ENCODE results near the gene ALOX15B. TPM values are rescaled to one million over a fixed set of nuclear protein-coding genes. Genes with fewer than 3 reads are reported as not detected.

The ALOX15B gene
- total RNA-seq, 6 experiments from 2014 or later: 0.22 to 2.2 (median 0.72) TPM

DNA sequence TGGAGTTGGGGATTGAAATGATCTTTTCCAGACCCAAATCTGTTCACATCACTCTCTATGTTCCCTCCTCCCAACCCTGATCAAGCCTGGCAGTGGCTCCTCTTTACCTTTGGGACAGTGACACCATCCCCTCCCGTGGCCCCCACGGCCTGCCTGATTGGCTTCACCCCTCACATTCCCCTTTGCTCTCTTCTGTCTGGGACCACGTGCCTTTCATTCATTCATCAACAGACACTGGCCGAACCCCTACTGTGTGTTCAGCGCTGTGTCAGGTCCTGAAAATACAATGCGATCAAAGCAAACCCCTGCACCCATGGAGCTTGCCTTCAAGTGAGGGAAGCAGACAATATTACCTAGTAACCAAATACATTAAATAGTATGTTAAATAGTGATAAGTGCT is 50.9 kb downstream of the ALOX15B start:
- DNase-seq (no peak), ATAC-seq (no peak)
- intact Hi-C loops (cut with DNase I): no loop called here
- Histone ChIP-seq H3K9me3 (no peaks in the 10 kb centered on the region), H3K4me3 (no peak overlapping the region), H3K36me3 (no peaks in the 10 kb centered on the region), H3K4me1 (no peaks in the 10 kb centered on the region), H3K27me3 (no peaks in the 10 kb centered on the region), H3K27ac (no peak overlapping the region)
- no peak for TF ChIP-seq POLR2A (IDR thresholded peaks at IDR 0.05)
- TF ChIP-seq, protein P1, sequence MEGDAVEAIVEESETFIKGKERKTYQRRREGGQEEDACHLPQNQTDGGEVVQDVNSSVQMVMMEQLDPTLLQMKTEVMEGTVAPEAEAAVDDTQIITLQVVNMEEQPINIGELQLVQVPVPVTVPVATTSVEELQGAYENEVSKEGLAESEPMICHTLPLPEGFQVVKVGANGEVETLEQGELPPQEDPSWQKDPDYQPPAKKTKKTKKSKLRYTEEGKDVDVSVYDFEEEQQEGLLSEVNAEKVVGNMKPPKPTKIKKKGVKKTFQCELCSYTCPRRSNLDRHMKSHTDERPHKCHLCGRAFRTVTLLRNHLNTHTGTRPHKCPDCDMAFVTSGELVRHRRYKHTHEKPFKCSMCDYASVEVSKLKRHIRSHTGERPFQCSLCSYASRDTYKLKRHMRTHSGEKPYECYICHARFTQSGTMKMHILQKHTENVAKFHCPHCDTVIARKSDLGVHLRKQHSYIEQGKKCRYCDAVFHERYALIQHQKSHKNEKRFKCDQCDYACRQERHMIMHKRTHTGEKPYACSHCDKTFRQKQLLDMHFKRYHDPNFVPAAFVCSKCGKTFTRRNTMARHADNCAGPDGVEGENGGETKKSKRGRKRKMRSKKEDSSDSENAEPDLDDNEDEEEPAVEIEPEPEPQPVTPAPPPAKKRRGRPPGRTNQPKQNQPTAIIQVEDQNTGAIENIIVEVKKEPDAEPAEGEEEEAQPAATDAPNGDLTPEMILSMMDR (IDR thresholded peaks at IDR 0.05): no peak
- 53% methylated on average over 6 of the region's 6 CpGs for WGBS (ENCODE audit: insufficient coverage, low coverage, low lambda C conversion rate, missing lambda C conversion rate)

DNA sequence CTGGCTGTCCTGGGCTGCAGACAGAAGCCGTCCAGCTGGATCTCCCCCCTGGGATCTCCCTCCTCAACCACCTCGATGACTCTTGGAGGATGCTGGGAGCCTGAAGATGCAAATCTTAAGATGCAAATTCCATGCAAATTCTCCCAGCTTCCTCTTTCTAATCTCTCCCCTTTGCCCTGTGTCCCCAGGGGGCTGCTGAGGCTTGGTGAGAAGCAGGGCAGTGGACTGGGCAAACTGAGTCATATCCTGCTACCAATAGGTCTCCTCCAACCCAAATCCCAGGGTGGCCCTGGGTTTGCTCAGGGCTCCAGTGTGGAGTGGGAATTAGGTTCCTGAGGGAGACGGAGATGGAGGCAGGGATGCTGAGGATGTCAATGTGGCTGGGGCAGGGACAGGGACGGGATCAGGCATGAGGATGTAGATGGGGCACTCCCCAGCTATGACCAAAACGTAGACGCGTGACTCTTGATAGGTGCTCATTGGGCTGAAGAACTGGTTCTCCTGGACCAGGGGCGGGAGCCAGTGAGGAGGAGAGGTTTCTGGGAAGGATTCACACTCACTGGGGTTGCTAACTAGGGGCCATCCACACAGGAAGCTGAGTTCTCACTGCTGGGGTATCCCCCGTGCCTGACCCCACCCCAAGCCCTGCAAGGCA is 52.3 kb downstream of the ALOX15B start:
- intact Hi-C loops (cut with DNase I): no loop called here
- 37% methylated on average over 5 of the region's 9 CpGs for WGBS (ENCODE audit: insufficient coverage, low coverage, low lambda C conversion rate, missing lambda C conversion rate)
- H3K27me3 ChIP-seq: no peaks in the 10 kb centered on the region

DNA sequence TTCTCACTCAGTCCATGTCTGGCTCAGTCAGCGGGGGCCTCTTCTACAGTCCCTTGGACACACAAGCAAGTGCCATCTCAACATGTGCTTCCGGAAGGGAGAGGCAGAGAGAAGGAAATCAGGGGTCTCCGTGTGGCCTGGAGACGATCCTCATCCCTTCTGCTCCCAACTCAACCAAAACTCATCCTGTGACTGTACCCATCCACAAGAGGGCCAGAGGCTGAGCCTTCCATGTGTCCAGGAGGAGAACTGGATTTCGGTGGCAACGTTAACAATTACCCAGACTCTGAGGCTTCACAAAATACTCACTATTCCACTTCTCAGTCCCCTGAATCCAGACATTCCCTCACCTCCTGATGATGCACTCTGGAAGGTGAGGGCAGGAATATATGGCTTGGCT is 56.5 kb downstream of the ALOX15B start:
- ATAC-seq (no peak), DNase-seq (no peak)
- no peaks in the 10 kb centered on the region for H3K9me3 ChIP-seq
- H3K4me3 ChIP-seq: no peak overlapping the region
- TF ChIP-seq, protein P1 (IDR thresholded peaks at IDR 0.05): no peak
- H3K4me1 ChIP-seq: no peaks in the 10 kb centered on the region
- H3K27ac ChIP-seq: no peak overlapping the region
- WGBS (ENCODE audit: insufficient coverage, low coverage, low lambda C conversion rate, missing lambda C conversion rate): no CpG with 5 or more reads among the region's 6 CpGs
- H3K27me3 ChIP-seq: no peaks in the 10 kb centered on the region
- no peaks in the 10 kb centered on the region for H3K36me3 ChIP-seq
- intact Hi-C loops (cut with DNase I): loop anchor here in 1 of 2 donors (2.0 kb wide), 1 partner anchor 63 kb away; no protein-coding TSS in a partner anchor

More for the DNA sequence above, 52.3 kb downstream of the ALOX15B start:
- H3K4me1 ChIP-seq: no peaks in the 10 kb centered on the region
- no peak overlapping the region for H3K4me3 ChIP-seq
- no peak overlapping the region for H3K27ac ChIP-seq
- DNase-seq (no peak), ATAC-seq (no peak)
- no peak for TF ChIP-seq POLR2A (IDR thresholded peaks at IDR 0.05)
- TF ChIP-seq, protein P1 (IDR thresholded peaks at IDR 0.05): no peak
- H3K36me3 ChIP-seq: no peaks in the 10 kb centered on the region
- no peaks in the 10 kb centered on the region for H3K9me3 ChIP-seq

DNA sequence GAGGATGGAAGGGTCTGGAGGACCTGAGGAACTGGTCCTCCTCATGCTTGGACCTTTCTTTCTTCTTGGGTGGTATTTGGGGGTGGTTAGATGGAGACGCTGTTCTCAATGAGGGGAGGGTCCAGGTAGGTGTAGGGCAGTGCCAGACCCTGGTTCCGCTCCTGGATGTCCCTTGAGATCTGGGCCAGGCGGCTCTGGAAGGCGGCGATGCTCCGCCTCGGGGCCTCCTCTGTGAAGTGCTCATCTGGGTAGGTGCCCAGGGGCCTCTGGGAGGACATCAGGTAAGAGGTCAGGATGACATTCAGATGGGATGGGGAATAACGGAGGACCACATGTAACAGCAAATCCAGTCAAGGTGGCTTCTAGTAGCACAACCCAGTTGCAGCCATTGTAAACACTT is 57.7 kb downstream of the ALOX15B start:
- no peak for DNase-seq
- Histone ChIP-seq H3K4me3 (no peak overlapping the region), H3K27ac (no peak overlapping the region), H3K4me1 (no peaks in the 10 kb centered on the region), H3K36me3 (no peaks in the 10 kb centered on the region), H3K9me3 (no peaks in the 10 kb centered on the region), H3K27me3 (no peaks in the 10 kb centered on the region)
- ATAC-seq: no peak
- WGBS (ENCODE audit: insufficient coverage, low coverage, low lambda C conversion rate, missing lambda C conversion rate): no CpG with 5 or more reads among the region's 8 CpGs
- TF ChIP-seq POLR2A (IDR thresholded peaks at IDR 0.05): no peak
- TF ChIP-seq, protein P1 (IDR thresholded peaks at IDR 0.05): no peak
- intact Hi-C loops (cut with DNase I): no loop called here

Small RNAs within 50 kb of the gene (microRNA-seq; reads per million reads assigned to microRNA genes)
- gene MIR4314: 0 reads per million in 2 donors

Small RNAs within 50 kb of the gene (small RNA-seq; reads per million reads assigned to genes)
- 0 reads per million in 2 experiments for gene MIR4314

Other genes starting within 250 kb of the ALOX15B start
- 10 to 100 TPM in 4 of 6 experiments, 1 to 10 TPM in 2; 6.1 to 12.8 (median 10.9) TPM for gene KDM6B, start 204.8 kb upstream of the ALOX15B start, total RNA-seq
- 1 to 10 TPM in 4 of 6 experiments, under 1 TPM in 2; 0.74 to 2.4 (median 1.2) TPM for gene TMEM88, start 184.0 kb upstream of the ALOX15B start, total RNA-seq
- 10 to 100 TPM; 27.2 to 43.0 (median 30.8) TPM for gene NAA38, start 181.5 kb upstream of the ALOX15B start, total RNA-seq
- gene CYB5D1, start 181.1 kb upstream of the ALOX15B start, total RNA-seq: 10 to 100 TPM in 1 of 6 experiments, 1 to 10 TPM in 5; 6.0 to 11.7 (median 7.4) TPM
- 1 to 10 TPM; 3.2 to 7.2 (median 5.1) TPM for gene CHD3, start 150.3 kb upstream of the ALOX15B start, total RNA-seq
- gene RNF227, start 122.8 kb upstream of the ALOX15B start, total RNA-seq: under 1 TPM; 0.18 to 0.70 (median 0.46) TPM
- gene KCNAB3, start 109.2 kb upstream of the ALOX15B start, total RNA-seq: 1 to 10 TPM in 3 of 6 experiments, under 1 TPM in 2, not detected in 1; 0.61 to 2.9 (median 1.0) TPM
- gene TRAPPC1, start 107.1 kb upstream of the ALOX15B start, total RNA-seq: 10 to 100 TPM; 43.7 to 57.1 (median 48.3) TPM
- gene CNTROB, start 106.9 kb upstream of the ALOX15B start, total RNA-seq: 10 to 100 TPM in 2 of 6 experiments, 1 to 10 TPM in 4; 7.3 to 12.7 (median 9.4) TPM
- gene GUCY2D, start 36.4 kb upstream of the ALOX15B start, total RNA-seq: under 1 TPM in 1 of 6 experiments, not detected in 5; 0.33 TPM
- gene ALOX12B, start 48.7 kb downstream of the ALOX15B start, total RNA-seq: not detected
- gene ALOXE3, start 79.5 kb downstream of the ALOX15B start, total RNA-seq: not detected
- not detected for gene HES7, start 85.0 kb downstream of the ALOX15B start, total RNA-seq
- 100 to 1,000 TPM in 1 of 6 experiments, 10 to 100 TPM in 5; 25.7 to 118 (median 55.2) TPM for gene PER1, start 113.3 kb downstream of the ALOX15B start, total RNA-seq
- 10 to 100 TPM in 4 of 6 experiments, 1 to 10 TPM in 2; 4.4 to 18.6 (median 13.2) TPM for gene VAMP2, start 123.9 kb downstream of the ALOX15B start, total RNA-seq
- gene TMEM107, start 137.3 kb downstream of the ALOX15B start, total RNA-seq: 1 to 10 TPM; 2.3 to 5.0 (median 3.4) TPM
- 1 to 10 TPM; 3.1 to 5.3 (median 4.2) TPM for gene BORCS6, start 151.1 kb downstream of the ALOX15B start, total RNA-seq
- 1 to 10 TPM in 4 of 6 experiments, under 1 TPM in 2; 0.26 to 3.9 (median 1.5) TPM for gene AURKB, start 171.5 kb downstream of the ALOX15B start, total RNA-seq
- 10 to 100 TPM in 5 of 6 experiments, 1 to 10 TPM in 1; 8.5 to 29.1 (median 21.1) TPM for gene CTC1, start 209.0 kb downstream of the ALOX15B start, total RNA-seq
- 10 to 100 TPM in 5 of 6 experiments, 1 to 10 TPM in 1; 10.0 to 21.0 (median 15.6) TPM for gene PFAS, start 210.2 kb downstream of the ALOX15B start, total RNA-seq
- 1 to 10 TPM; 4.7 to 9.5 (median 6.8) TPM for gene RANGRF, start 249.6 kb downstream of the ALOX15B start, total RNA-seq